Neural progenitor cell (in vitro differentiated cells): ENCODE results near the gene TMEM40. TPM values are rescaled to one million over a fixed set of nuclear protein-coding genes. Genes with fewer than 3 reads are reported as not detected.
A peak's percentile ranks its signal among the peaks of the same experiment; 100 is the strongest.

Experiments
- DNase-seq: peaks from one replicate; pipeline ENCODE4 v3.0.0-alpha.2; 2016; ENCODE audit warnings: low spot score
- H2AFZ ChIP-seq: fragments of 200-600 bp; sonication (generic); replicated peaks from 2 replicates; pipeline ENCODE4 v1.6.1; 2016; ENCODE audit warnings: antibody characterized with exemption
- H3F3A ChIP-seq: fragments of 200-600 bp; sonication (generic); 2 replicates; pipeline ENCODE4 v1.6.1; 2016; ENCODE audit warnings: antibody characterized with exemption, low read depth
- H3K27ac ChIP-seq: fragments of 200-600 bp; sonication (generic); 2 replicates; pipeline ENCODE4 v1.5.1; 2016; ENCODE audit warnings: mild to moderate bottlenecking
- H3K27me3 ChIP-seq: fragments of 200-600 bp; sonication (generic); 2 replicates; pipeline ENCODE4 v1.6.1; 2016; ENCODE audit warnings: mild to moderate bottlenecking, moderate library complexity
- H3K36me3 ChIP-seq: fragments of 200-600 bp; sonication (generic); 2 replicates; pipeline ENCODE4 v1.5.1; 2016
- H3K4me1 ChIP-seq: fragments of 200-600 bp; sonication (generic); 2 replicates; pipeline ENCODE4 v1.6.1; 2016; ENCODE audit warnings: mixed run types
- H3K4me2 ChIP-seq: fragments of 200-600 bp; sonication (generic); 2 replicates; pipeline ENCODE4 v1.6.1; 2016
- H3K4me3 ChIP-seq: fragments of 200-600 bp; sonication (generic); 2 replicates; pipeline ENCODE4 v1.5.1; 2016
- H3K79me2 ChIP-seq: fragments of 200-600 bp; sonication (generic); 2 replicates; pipeline ENCODE4 v1.6.1; 2016; ENCODE audit warnings: low read depth
- H3K9ac ChIP-seq: fragments of 200-600 bp; sonication (generic); 2 replicates; pipeline ENCODE4 v1.6.1; 2016
- H3K9me3 ChIP-seq: fragments of 200-600 bp; sonication (generic); 2 replicates; pipeline ENCODE4 v1.5.1; 2016; ENCODE audit warnings: low read depth
- H4K20me1 ChIP-seq: fragments of 200-600 bp; sonication (generic); 2 replicates; pipeline ENCODE4 v1.6.1; 2016; ENCODE audit warnings: low read depth
- H3K27ac Mint-ChIP-seq: 3 replicates; pipeline ENCODE4 v1.8.0; 2021; ENCODE audit warnings: mixed read lengths
- H3K27me3 Mint-ChIP-seq: 2 replicates; pipeline ENCODE4 v1.8.0; 2022; ENCODE audit warnings: low read depth, mild to moderate bottlenecking, inconsistent platforms, moderate library complexity, mixed read lengths; ENCODE audit not compliant: insufficient read depth
- H3K36me3 Mint-ChIP-seq: 3 replicates; pipeline ENCODE4 v1.8.0; 2021; ENCODE audit warnings: mixed read lengths
- H3K4me1 Mint-ChIP-seq: 3 replicates; pipeline ENCODE4 v1.8.0; 2021; ENCODE audit warnings: mixed read lengths
- H3K4me3 Mint-ChIP-seq: 3 replicates; pipeline ENCODE4 v1.8.0; 2021; ENCODE audit warnings: mild to moderate bottlenecking, moderate library complexity, mixed read lengths
- H3K9me3 Mint-ChIP-seq: 3 replicates; pipeline ENCODE4 v1.8.0; 2020; ENCODE audit warnings: mixed read lengths
- CTCF ChIP-seq: fragments of 200-600 bp; sonication (generic); IDR thresholded peaks from 2 replicates; pipeline ENCODE4 v1.5.1; 2017; ENCODE audit warnings: antibody characterized with exemption, mild to moderate bottlenecking
- EZH2 ChIP-seq: fragments of 200-600 bp; sonication (generic); IDR thresholded peaks from 2 replicates; pipeline ENCODE4 v1.6.1; 2017; ENCODE audit warnings: antibody characterized with exemption, mild to moderate bottlenecking, moderate library complexity
- EZH2phosphoT487 ChIP-seq: fragments of 200-600 bp; sonication (generic); IDR thresholded peaks from 2 replicates; pipeline ENCODE4 v1.6.1; 2017; ENCODE audit warnings: antibody characterized with exemption
- total RNA-seq: library from RNA; depleted of rRNA; stranded (reverse); fragments of >200 nt; gene quantifications from 2 replicates; pipeline ENCODE4 v1.2.3, GENCODE V29; 2015; ENCODE audit warnings: low replicate concordance

TMEM40 gene
- total RNA-seq, 1 donor from 2014 or later = not detected

GRCh38 chr3:12722226-12722625, 36.8 kb downstream of the TMEM40 start:
- no peaks in the 10 kb centered on the region for H3K9me3 ChIP-seq
- no peak overlapping the region for H2AFZ ChIP-seq
- Mint-ChIP-seq H3K27ac (no peak overlapping the region), H3K36me3 (no peaks in the 10 kb centered on the region), H3K9me3 (no peaks in the 10 kb centered on the region), H3K4me1 (peaks cover 10% of the 10 kb centered on the region), H3K27me3 (peaks cover 6% of the 10 kb centered on the region), H3K4me3 (no peak overlapping the region)
- H3K79me2 ChIP-seq = no peaks in the 10 kb centered on the region
- no peaks in the 10 kb centered on the region for H4K20me1 ChIP-seq
- H3K4me1 ChIP-seq = no peaks in the 10 kb centered on the region
- no peaks in the 10 kb centered on the region for H3K27me3 ChIP-seq
- no peak overlapping the region for H3K27ac ChIP-seq
- TF ChIP-seq CTCF (no peak), EZH2 (no peak), EZH2phosphoT487 (no peak)
- no peaks in the 10 kb centered on the region for H3K36me3 ChIP-seq
- no peak overlapping the region for H3K4me2 ChIP-seq
- no peak for DNase-seq
- H3F3A ChIP-seq = no peaks in the 10 kb centered on the region
- no peak overlapping the region for H3K9ac ChIP-seq
- no peak overlapping the region for H3K4me3 ChIP-seq

DNA sequence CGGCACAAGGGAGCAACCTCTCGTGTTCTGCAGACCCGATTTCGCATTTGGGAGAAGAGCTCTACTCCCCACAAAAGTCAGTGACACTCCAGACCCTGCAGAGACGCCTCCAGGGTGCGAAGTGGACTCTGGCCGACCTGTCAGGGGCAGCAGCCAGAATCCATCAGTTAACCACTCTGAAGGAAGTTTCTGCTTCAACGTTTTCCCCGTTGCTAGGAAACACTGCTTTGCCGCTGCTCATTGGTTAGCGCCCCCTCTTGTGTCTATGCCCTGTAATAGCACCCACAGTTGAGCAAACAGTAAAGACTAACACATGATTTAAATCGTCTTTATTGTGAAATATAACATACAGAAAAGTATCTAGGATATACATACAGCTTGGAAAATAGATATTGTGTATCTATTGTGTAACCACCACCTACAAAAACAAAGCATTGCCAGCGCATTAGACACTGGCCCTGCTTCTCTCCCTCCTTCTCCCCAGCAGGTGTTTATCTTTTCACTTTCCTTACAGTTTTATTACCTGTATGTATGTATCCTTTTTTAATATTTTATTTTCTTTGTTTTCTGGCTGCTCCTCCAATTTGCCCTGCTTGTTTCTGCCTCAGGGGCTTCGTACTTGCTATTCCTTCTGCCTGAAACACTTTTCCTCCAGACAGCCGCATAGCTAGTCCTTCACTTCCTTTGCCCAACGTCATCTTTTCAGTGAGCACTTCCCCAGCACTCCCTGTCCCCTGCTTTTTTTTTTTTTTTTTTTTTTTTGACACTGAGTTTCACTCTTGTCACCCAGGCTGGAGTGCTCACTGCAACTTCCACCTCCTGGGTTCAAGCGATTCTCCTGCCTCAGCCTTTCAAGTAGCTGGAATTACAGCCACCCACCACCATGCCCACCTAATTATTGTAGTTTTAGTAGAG, 38.8 kb downstream of the TMEM40 start:
- no peaks in the 10 kb centered on the region for H3K36me3 Mint-ChIP-seq
- peak overlapping the region; percentile 45 for H2AFZ ChIP-seq

DNA sequence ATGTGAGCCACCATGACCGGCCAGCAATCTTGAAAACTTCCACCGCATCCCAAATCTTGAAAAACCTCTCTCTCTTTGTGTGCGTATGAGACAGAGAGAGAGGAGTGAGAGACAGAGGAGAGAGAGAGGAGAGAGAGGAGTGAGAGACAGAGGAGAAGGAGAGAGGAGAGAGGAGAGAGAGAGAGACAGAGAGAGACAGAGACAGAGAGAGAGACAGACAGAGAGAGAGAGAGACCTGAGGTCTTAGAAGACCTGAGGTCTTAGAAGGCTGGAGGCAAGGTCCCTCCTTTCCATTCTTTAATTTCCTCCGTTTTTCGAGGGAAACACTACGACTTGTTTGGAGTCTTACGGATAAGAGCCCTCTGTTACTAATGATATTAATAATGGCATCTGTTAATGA, 39.5 kb downstream of the TMEM40 start:
- Histone ChIP-seq H3K4me2 (peak overlapping the region; percentile 33), H3K9me3 (no peaks in the 10 kb centered on the region), H2AFZ (peak overlapping the region; percentile 45), H3K36me3 (no peaks in the 10 kb centered on the region), H3F3A (no peaks in the 10 kb centered on the region), H4K20me1 (no peaks in the 10 kb centered on the region), H3K79me2 (no peaks in the 10 kb centered on the region), H3K4me1 (no peaks in the 10 kb centered on the region), H3K9ac (no peak overlapping the region), H3K27me3 (no peaks in the 10 kb centered on the region), H3K27ac (no peak overlapping the region), H3K4me3 (no peak overlapping the region)
- no peak for DNase-seq
- peaks cover 10% of the 10 kb centered on the region for H3K4me1 Mint-ChIP-seq
- H3K27ac Mint-ChIP-seq = no peak overlapping the region
- no peaks in the 10 kb centered on the region for H3K36me3 Mint-ChIP-seq
- H3K9me3 Mint-ChIP-seq = no peaks in the 10 kb centered on the region
- H3K27me3 Mint-ChIP-seq = peaks cover 5% of the 10 kb centered on the region
- peak overlapping the region; percentile 73 for H3K4me3 Mint-ChIP-seq
- no peak for TF ChIP-seq EZH2phosphoT487
- no peak for TF ChIP-seq CTCF
- no peak for TF ChIP-seq EZH2

More for the DNA sequence above, 38.8 kb downstream of the TMEM40 start:
- H3K4me2 ChIP-seq = peak overlapping the region; percentile 33
- no peaks in the 10 kb centered on the region for H3K27me3 ChIP-seq
- no peaks in the 10 kb centered on the region for H3K4me1 ChIP-seq
- no peak overlapping the region for H3K9ac ChIP-seq
- Mint-ChIP-seq H3K4me1 (peaks cover 10% of the 10 kb centered on the region), H3K9me3 (no peaks in the 10 kb centered on the region), H3K4me3 (peak overlapping the region; percentile 73), H3K27ac (peak overlapping the region; percentile 52), H3K27me3 (peaks cover 6% of the 10 kb centered on the region)
- peak; percentile 92 for TF ChIP-seq CTCF
- TF ChIP-seq EZH2 = no peak
- no peaks in the 10 kb centered on the region for H3F3A ChIP-seq
- peak; percentile 93 for DNase-seq
- H3K4me3 ChIP-seq = no peak overlapping the region
- H4K20me1 ChIP-seq = no peaks in the 10 kb centered on the region
- no peaks in the 10 kb centered on the region for H3K36me3 ChIP-seq
- no peak overlapping the region for H3K27ac ChIP-seq
- no peaks in the 10 kb centered on the region for H3K79me2 ChIP-seq
- no peaks in the 10 kb centered on the region for H3K9me3 ChIP-seq
